Progenitor cell of endocrine pancreas (in vitro differentiated cells): Measurements from ENCODE around the gene HK1. TPM values are rescaled to one million over a fixed set of nuclear protein-coding genes. Genes with fewer than 3 reads are reported as not detected.

ENCODE experiments used
- DNase-seq: peaks from one replicate; pipeline ENCODE4 v3.0.0; 2021; ENCODE audit warnings: low spot score; ENCODE audit not compliant: unreplicated experiment
- H3K27ac Mint-ChIP-seq: 2 replicates; pipeline ENCODE4 v1.8.0; 2021; ENCODE audit warnings: mild to moderate bottlenecking, moderate library complexity, mixed read lengths
- H3K27me3 Mint-ChIP-seq: 2 replicates; pipeline ENCODE4 v1.8.0; 2021; ENCODE audit warnings: mixed read lengths
- H3K36me3 Mint-ChIP-seq: 2 replicates; pipeline ENCODE4 v1.8.0; 2022; ENCODE audit warnings: mixed read lengths; ENCODE audit not compliant: insufficient read depth
- H3K4me1 Mint-ChIP-seq: 2 replicates; pipeline ENCODE4 v1.8.0; 2021; ENCODE audit warnings: low read depth, mixed read lengths
- H3K4me3 Mint-ChIP-seq: 2 replicates; pipeline ENCODE4 v1.8.0; 2021; ENCODE audit warnings: low read depth, mild to moderate bottlenecking, moderate library complexity, mixed read lengths
- H3K9me3 Mint-ChIP-seq: 2 replicates; pipeline ENCODE4 v1.8.0; 2021; ENCODE audit warnings: low read depth, mixed read lengths
- CTCF ChIP-seq: fragments of 200-600 bp; sonication (generic); IDR thresholded peaks from one replicate; pipeline ENCODE4 v1.5.0; 2021; ENCODE audit warnings: antibody characterized with exemption, mild to moderate bottlenecking; ENCODE audit not compliant: unreplicated experiment
- total RNA-seq: library from RNA; stranded (reverse); gene quantifications from 2 replicates; pipeline ENCODE4 v1.2.1, GENCODE V29; 2021

HK1 gene
- total RNA-seq, 1 donor from 2014 or later = 32.5 TPM

GRCh38 chr10:69241575-69241974, 36.7 kb upstream of the HK1 start:
- no peaks in the 10 kb centered on the region for H3K36me3 Mint-ChIP-seq
- H3K4me1 Mint-ChIP-seq = no peaks in the 10 kb centered on the region
- no peaks in the 10 kb centered on the region for H3K9me3 Mint-ChIP-seq
- H3K27me3 Mint-ChIP-seq = peaks cover 12% of the 10 kb centered on the region
- DNase-seq = no peak
- TF ChIP-seq CTCF = no peak
- no peak overlapping the region for H3K4me3 Mint-ChIP-seq
- H3K27ac Mint-ChIP-seq = no peak overlapping the region

- Mint-ChIP-seq H3K36me3 (no peaks in the 10 kb centered on the region), H3K9me3 (no peaks in the 10 kb centered on the region), H3K27ac (no peak overlapping the region), H3K27me3 (peaks cover 12% of the 10 kb centered on the region), H3K4me3 (no peak overlapping the region), H3K4me1 (no peaks in the 10 kb centered on the region)
- no peak for TF ChIP-seq CTCF
- DNase-seq = no peak
These were observed 36.0 kb upstream of the HK1 start for GRCh38 chr10:69242040-69242851.

GRCh38 chr10:69242852-69243212, 35.5 kb upstream of the HK1 start:
- H3K9me3 Mint-ChIP-seq = no peaks in the 10 kb centered on the region
- H3K4me1 Mint-ChIP-seq = no peaks in the 10 kb centered on the region
- no peak overlapping the region for H3K4me3 Mint-ChIP-seq
- TF ChIP-seq CTCF = no peak
- no peak for DNase-seq
- H3K36me3 Mint-ChIP-seq = no peaks in the 10 kb centered on the region
- peaks cover 8% of the 10 kb centered on the region for H3K27me3 Mint-ChIP-seq
- H3K27ac Mint-ChIP-seq = no peak overlapping the region

- H3K27me3 Mint-ChIP-seq = peaks cover 8% of the 10 kb centered on the region
- no peak overlapping the region for H3K4me3 Mint-ChIP-seq
- H3K9me3 Mint-ChIP-seq = no peaks in the 10 kb centered on the region
- no peak for TF ChIP-seq CTCF
- no peaks in the 10 kb centered on the region for H3K36me3 Mint-ChIP-seq
- no peak overlapping the region for H3K27ac Mint-ChIP-seq
- DNase-seq = no peak
- no peaks in the 10 kb centered on the region for H3K4me1 Mint-ChIP-seq
These were observed 34.5 kb upstream of the HK1 start for GRCh38 chr10:69243817-69244216.

GRCh38 chr10:69246036-69246435, 32.3 kb upstream of the HK1 start:
- Mint-ChIP-seq H3K27me3 (peaks cover 2% of the 10 kb centered on the region), H3K27ac (no peak overlapping the region), H3K9me3 (peaks cover 4% of the 10 kb centered on the region), H3K36me3 (peaks cover 2% of the 10 kb centered on the region), H3K4me3 (no peak overlapping the region), H3K4me1 (no peaks in the 10 kb centered on the region)
- DNase-seq = no peak
- TF ChIP-seq CTCF = no peak
